ENCODE results near the gene AFF3. TPM values are rescaled to one million over a fixed set of nuclear protein-coding genes. Genes with fewer than 3 reads are reported as not detected.
A peak's percentile ranks its signal among the peaks of the same experiment; 100 is the strongest.

AFF3 gene
- total and polyA plus RNA-seq, 12 donors = 1.1 to 7.5 (median 3.9) TPM

DNA sequence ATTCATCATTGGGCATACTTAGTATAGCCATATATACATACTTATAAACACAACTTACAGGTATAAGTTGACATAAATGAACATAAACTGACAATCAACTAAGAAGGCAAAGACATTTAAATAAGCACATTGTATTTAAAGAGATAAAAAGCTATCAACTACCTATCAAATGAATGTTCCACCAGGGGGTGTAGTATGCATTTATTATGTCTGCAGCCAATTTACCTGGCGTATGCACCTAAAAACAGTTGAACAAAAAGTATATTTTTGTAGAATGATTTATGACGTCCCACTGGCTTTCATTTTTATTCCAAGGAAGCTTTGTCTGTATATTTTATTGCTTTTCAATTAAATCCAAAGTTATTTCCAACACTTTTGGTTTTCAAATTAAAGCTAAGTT lies 323.5 kb downstream of the AFF3 start:
- H3K36me3 ChIP-seq (replicated peaks in 1 of 2) = no peaks in the 10 kb centered on the region
- intact Hi-C loops (cut with DNase I) = no loop called here
- no peaks in the 10 kb centered on the region for H3K4me1 ChIP-seq (replicated peaks in 1 of 2)
- H3K27ac ChIP-seq = no peak overlapping the region
- TF ChIP-seq, protein P1, sequence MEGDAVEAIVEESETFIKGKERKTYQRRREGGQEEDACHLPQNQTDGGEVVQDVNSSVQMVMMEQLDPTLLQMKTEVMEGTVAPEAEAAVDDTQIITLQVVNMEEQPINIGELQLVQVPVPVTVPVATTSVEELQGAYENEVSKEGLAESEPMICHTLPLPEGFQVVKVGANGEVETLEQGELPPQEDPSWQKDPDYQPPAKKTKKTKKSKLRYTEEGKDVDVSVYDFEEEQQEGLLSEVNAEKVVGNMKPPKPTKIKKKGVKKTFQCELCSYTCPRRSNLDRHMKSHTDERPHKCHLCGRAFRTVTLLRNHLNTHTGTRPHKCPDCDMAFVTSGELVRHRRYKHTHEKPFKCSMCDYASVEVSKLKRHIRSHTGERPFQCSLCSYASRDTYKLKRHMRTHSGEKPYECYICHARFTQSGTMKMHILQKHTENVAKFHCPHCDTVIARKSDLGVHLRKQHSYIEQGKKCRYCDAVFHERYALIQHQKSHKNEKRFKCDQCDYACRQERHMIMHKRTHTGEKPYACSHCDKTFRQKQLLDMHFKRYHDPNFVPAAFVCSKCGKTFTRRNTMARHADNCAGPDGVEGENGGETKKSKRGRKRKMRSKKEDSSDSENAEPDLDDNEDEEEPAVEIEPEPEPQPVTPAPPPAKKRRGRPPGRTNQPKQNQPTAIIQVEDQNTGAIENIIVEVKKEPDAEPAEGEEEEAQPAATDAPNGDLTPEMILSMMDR (IDR thresholded peaks at IDR 0.05) = peak in 2 of 6 experiments; percentile 16 to 22
- TF ChIP-seq POLR2A (IDR thresholded peaks at IDR 0.05) = no peak
- 55 to 72% (median 62%) methylated on average over 2 of the region's 2 CpGs for WGBS, 4 donors
- no peaks in the 10 kb centered on the region for H3K27me3 ChIP-seq
- no peak for DNase-seq
- H3K4me3 ChIP-seq = no peak overlapping the region
- H3K9me3 ChIP-seq (replicated peaks in 1 of 3) = no peaks in the 10 kb centered on the region

- 78 to 82% (median 81%) methylated on average over 5 of the region's 5 CpGs for WGBS, 4 donors
- no peak for DNase-seq
- Histone ChIP-seq H3K36me3 (replicated peaks in 1 of 2) (no peaks in the 10 kb centered on the region), H3K4me1 (replicated peaks in 1 of 2) (no peaks in the 10 kb centered on the region), H3K27ac (no peak overlapping the region), H3K4me3 (no peak overlapping the region), H3K27me3 (no peaks in the 10 kb centered on the region), H3K9me3 (replicated peaks in 1 of 3) (no peaks in the 10 kb centered on the region)
- intact Hi-C loops (cut with DNase I) = no loop called here
- no peak for TF ChIP-seq POLR2A (IDR thresholded peaks at IDR 0.05)
- TF ChIP-seq, protein P1 (IDR thresholded peaks at IDR 0.05) = no peak
Observed at GRCh38 chr2:99816908-99817307, 325.5 kb downstream of the AFF3 start.

GRCh38 chr2:99812426-99812825 lies 330.0 kb downstream of the AFF3 start:
- Histone ChIP-seq H3K9me3 (replicated peaks in 1 of 3) (no peaks in the 10 kb centered on the region), H3K4me1 (replicated peaks in 1 of 2) (no peaks in the 10 kb centered on the region), H3K27me3 (no peaks in the 10 kb centered on the region), H3K4me3 (no peak overlapping the region), H3K27ac (no peak overlapping the region), H3K36me3 (replicated peaks in 1 of 2) (no peaks in the 10 kb centered on the region)
- DNase-seq = no peak
- TF ChIP-seq, protein P1 (IDR thresholded peaks at IDR 0.05) = no peak
- WGBS, 4 donors = 71 to 80% (median 76%) methylated on average over 10 of the region's 10 CpGs
- intact Hi-C loops (cut with DNase I) = no loop called here

GRCh38 chr2:99811544-99811943 lies 330.8 kb downstream of the AFF3 start:
- H3K27me3 ChIP-seq = no peaks in the 10 kb centered on the region
- no peaks in the 10 kb centered on the region for H3K36me3 ChIP-seq (replicated peaks in 1 of 2)
- no peak for TF ChIP-seq POLR2A (IDR thresholded peaks at IDR 0.05)
- TF ChIP-seq, protein P1 (IDR thresholded peaks at IDR 0.05) = no peak
- H3K9me3 ChIP-seq (replicated peaks in 1 of 3) = no peaks in the 10 kb centered on the region
- H3K27ac ChIP-seq = no peak overlapping the region
- H3K4me1 ChIP-seq (replicated peaks in 1 of 2) = no peaks in the 10 kb centered on the region
- WGBS, 4 donors = 76 to 90% (median 82%) methylated on average over 6 of the region's 6 CpGs
- no peak overlapping the region for H3K4me3 ChIP-seq
- DNase-seq = no peak
- intact Hi-C loops (cut with DNase I) = no loop called here
